Neural progenitor cell (in vitro differentiated cells): Measurements from ENCODE around the gene SLC35B3.
"Not testable (repeated sequence)": the region's sequence is repeated elsewhere in the genome, so short reads cannot be mapped to it uniquely, and the experiment has no call there.

Experiments used
- EZH2 ChIP-seq: fragments of 200-600 bp; sonication (generic); IDR thresholded peaks from 2 replicates; pipeline ENCODE4 v1.6.1; 2017; ENCODE audit warnings: antibody characterized with exemption, mild to moderate bottlenecking, moderate library complexity
- TF ChIP-seq, protein P1 (sequence below): fragments of 200-600 bp; sonication (generic); IDR thresholded peaks from 2 replicates; pipeline ENCODE4 v1.5.1; 2017; ENCODE audit warnings: antibody characterized with exemption, mild to moderate bottlenecking

DNA sequence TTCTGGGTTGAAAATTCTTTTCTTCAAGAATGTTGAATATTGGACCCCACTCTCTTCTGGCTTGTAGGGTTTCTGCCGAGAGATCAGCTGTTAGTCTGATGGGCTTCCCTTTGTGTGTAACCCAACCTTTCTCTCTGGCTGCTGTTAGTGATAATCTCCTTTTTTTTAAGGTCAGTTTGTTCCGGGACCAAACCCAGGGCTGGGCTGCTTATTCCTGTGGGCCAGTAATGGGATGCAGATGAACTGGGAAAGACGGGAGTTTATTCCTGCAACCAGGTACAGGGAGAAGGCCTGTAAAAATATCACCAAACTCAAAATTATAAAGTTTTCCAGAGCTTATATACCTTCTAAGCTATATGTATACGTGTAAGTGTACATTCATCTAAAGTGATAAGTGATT is 10.6 kb upstream of the SLC35B3 start:
- TF ChIP-seq, protein P1, sequence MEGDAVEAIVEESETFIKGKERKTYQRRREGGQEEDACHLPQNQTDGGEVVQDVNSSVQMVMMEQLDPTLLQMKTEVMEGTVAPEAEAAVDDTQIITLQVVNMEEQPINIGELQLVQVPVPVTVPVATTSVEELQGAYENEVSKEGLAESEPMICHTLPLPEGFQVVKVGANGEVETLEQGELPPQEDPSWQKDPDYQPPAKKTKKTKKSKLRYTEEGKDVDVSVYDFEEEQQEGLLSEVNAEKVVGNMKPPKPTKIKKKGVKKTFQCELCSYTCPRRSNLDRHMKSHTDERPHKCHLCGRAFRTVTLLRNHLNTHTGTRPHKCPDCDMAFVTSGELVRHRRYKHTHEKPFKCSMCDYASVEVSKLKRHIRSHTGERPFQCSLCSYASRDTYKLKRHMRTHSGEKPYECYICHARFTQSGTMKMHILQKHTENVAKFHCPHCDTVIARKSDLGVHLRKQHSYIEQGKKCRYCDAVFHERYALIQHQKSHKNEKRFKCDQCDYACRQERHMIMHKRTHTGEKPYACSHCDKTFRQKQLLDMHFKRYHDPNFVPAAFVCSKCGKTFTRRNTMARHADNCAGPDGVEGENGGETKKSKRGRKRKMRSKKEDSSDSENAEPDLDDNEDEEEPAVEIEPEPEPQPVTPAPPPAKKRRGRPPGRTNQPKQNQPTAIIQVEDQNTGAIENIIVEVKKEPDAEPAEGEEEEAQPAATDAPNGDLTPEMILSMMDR = not testable (repeated sequence)
- TF ChIP-seq EZH2 = not testable (repeated sequence)
